ENCODE results near the gene C1orf56.
"Not testable (repeated sequence)": the region's sequence is repeated elsewhere in the genome, so short reads cannot be mapped to it uniquely, and the experiment has no call there.

Gene C1orf56

GRCh38 chr1:151072224-151072623 is 24.7 kb downstream of the C1orf56 start:
- no peaks in the 10 kb centered on the region for H3K79me2 ChIP-seq (ENCODE audit: insufficient read depth, low read length)
- no peaks in the 10 kb centered on the region for H4K20me1 ChIP-seq (ENCODE audit: low read depth, low read length)
- no peaks in the 10 kb centered on the region for H3K9me3 ChIP-seq (ENCODE audit: insufficient read depth, low read length)
- H3K9me2 ChIP-seq (replicated peaks; ENCODE audit: insufficient read depth, low read length), result no peaks in the 10 kb centered on the region
- no peaks in the 10 kb centered on the region for H3K27me3 ChIP-seq (ENCODE audit: low read length)
- peaks cover 42% of the 10 kb centered on the region for H3F3A ChIP-seq (ENCODE audit: insufficient read depth)
- H2AFZ ChIP-seq (ENCODE audit: low read depth, low read length, severe bottlenecking), result peak overlapping the region; percentile 56
- no peak overlapping the region for H3K27ac ChIP-seq (ENCODE audit: low read depth, low read length)
- TF ChIP-seq CTCF (IDR thresholded peaks at IDR 0.05; ENCODE audit: insufficient read depth, low read length, poor library complexity, severe bottlenecking) (no peak), EZH2phosphoT487 (conservative IDR thresholded peaks at IDR 0.05; ENCODE audit: low read length) (no peak)
- no peak overlapping the region for H3K4me3 ChIP-seq (ENCODE audit: insufficient read depth, low read length, poor library complexity, severe bottlenecking)
- H3K9ac ChIP-seq (ENCODE audit: low read length), result no peak overlapping the region
- H3K36me3 ChIP-seq (ENCODE audit: low read length), result no peaks in the 10 kb centered on the region
- H3K4me2 ChIP-seq (ENCODE audit: low read depth, low read length, poor library complexity, severe bottlenecking), result peak overlapping the region; percentile 76

- H3F3A ChIP-seq (ENCODE audit: insufficient read depth), result no peaks in the 10 kb centered on the region
- H3K9me3 ChIP-seq (ENCODE audit: insufficient read depth, low read length), result no peaks in the 10 kb centered on the region
- no peak overlapping the region for H2AFZ ChIP-seq (ENCODE audit: low read depth, low read length, severe bottlenecking)
- no peaks in the 10 kb centered on the region for H3K79me2 ChIP-seq (ENCODE audit: insufficient read depth, low read length)
- no peaks in the 10 kb centered on the region for H3K27me3 ChIP-seq (ENCODE audit: low read length)
- no peak overlapping the region for H3K4me3 ChIP-seq (ENCODE audit: insufficient read depth, low read length, poor library complexity, severe bottlenecking)
- no peak overlapping the region for H3K27ac ChIP-seq (ENCODE audit: low read depth, low read length)
- no peak for TF ChIP-seq CTCF (IDR thresholded peaks at IDR 0.05; ENCODE audit: insufficient read depth, low read length, poor library complexity, severe bottlenecking)
- no peak for TF ChIP-seq EZH2phosphoT487 (conservative IDR thresholded peaks at IDR 0.05; ENCODE audit: low read length)
- no peak overlapping the region for H3K4me2 ChIP-seq (ENCODE audit: low read depth, low read length, poor library complexity, severe bottlenecking)
- no peaks in the 10 kb centered on the region for H4K20me1 ChIP-seq (ENCODE audit: low read depth, low read length)
- H3K9ac ChIP-seq (ENCODE audit: low read length), result no peak overlapping the region
- H3K9me2 ChIP-seq (replicated peaks; ENCODE audit: insufficient read depth, low read length), result no peaks in the 10 kb centered on the region
- H3K36me3 ChIP-seq (ENCODE audit: low read length), result no peaks in the 10 kb centered on the region
Measured at GRCh38 chr1:151085953-151086559, 38.5 kb downstream of the C1orf56 start.

GRCh38 chr1:151097426-151097825 is 49.9 kb downstream of the C1orf56 start:
- H3K9ac ChIP-seq (ENCODE audit: low read length); H3K36me3 ChIP-seq (ENCODE audit: low read length); H3K9me2 ChIP-seq (replicated peaks; ENCODE audit: insufficient read depth, low read length); H3K27me3 ChIP-seq (ENCODE audit: low read length); H3F3A ChIP-seq (ENCODE audit: insufficient read depth); H3K9me3 ChIP-seq (ENCODE audit: insufficient read depth, low read length); H4K20me1 ChIP-seq (ENCODE audit: low read depth, low read length); H3K27ac ChIP-seq (ENCODE audit: low read depth, low read length); H2AFZ ChIP-seq (ENCODE audit: low read depth, low read length, severe bottlenecking); H3K79me2 ChIP-seq (ENCODE audit: insufficient read depth, low read length); H3K4me3 ChIP-seq (ENCODE audit: insufficient read depth, low read length, poor library complexity, severe bottlenecking); H3K4me2 ChIP-seq (ENCODE audit: low read depth, low read length, poor library complexity, severe bottlenecking): not testable (repeated sequence)

- Histone ChIP-seq H3K36me3 (ENCODE audit: low read length) (0 out of 2 replicates have a peak, but pooled peaks cover 2% of the 10 kb centered on the region), H3K9ac (ENCODE audit: low read length) (no peak overlapping the region), H3K9me3 (ENCODE audit: insufficient read depth, low read length) (no peaks in the 10 kb centered on the region), H3K27me3 (ENCODE audit: low read length) (no peaks in the 10 kb centered on the region), H3K27ac (ENCODE audit: low read depth, low read length) (no peak overlapping the region), H3K9me2 (replicated peaks; ENCODE audit: insufficient read depth, low read length) (no peaks in the 10 kb centered on the region), H3F3A (ENCODE audit: insufficient read depth) (peaks cover 3% of the 10 kb centered on the region; the same call in 1 of the 2 replicates), H3K4me3 (ENCODE audit: insufficient read depth, low read length, poor library complexity, severe bottlenecking) (no peak overlapping the region), H2AFZ (ENCODE audit: low read depth, low read length, severe bottlenecking) (no peak overlapping the region), H3K4me2 (ENCODE audit: low read depth, low read length, poor library complexity, severe bottlenecking) (no peak overlapping the region), H3K79me2 (ENCODE audit: insufficient read depth, low read length) (no peaks in the 10 kb centered on the region), H4K20me1 (ENCODE audit: low read depth, low read length) (no peaks in the 10 kb centered on the region)
- no peak for TF ChIP-seq EZH2phosphoT487 (conservative IDR thresholded peaks at IDR 0.05; ENCODE audit: low read length)
- TF ChIP-seq CTCF (IDR thresholded peaks at IDR 0.05; ENCODE audit: insufficient read depth, low read length, poor library complexity, severe bottlenecking), result no peak
Measured at GRCh38 chr1:151098126-151098525, 50.6 kb downstream of the C1orf56 start.

Data from SU-DHL-6 (cell line).